RWPE1 (cell line): Measurements from ENCODE around the gene SMAD1.
"Not testable (repeated sequence)": the region's sequence is repeated elsewhere in the genome, so short reads cannot be mapped to it uniquely, and the experiment has no call there.

ENCODE experiments used
- CTCF ChIA-PET: fragments of 350-600 bp; sonication (Branson Sonifier 250); formaldehyde crosslinking; extraction: SDS; loops from one replicate; lab custom pipeline; 2021; lab: Yijun Ruan, JAX
- POLR2A ChIA-PET: fragments of 400-600 bp; formaldehyde crosslinking; extraction: SDS; loops from one replicate; lab custom pipeline; 2020; ENCODE audit warnings: antibody characterized with exemption; ENCODE audit not compliant: low non-redundant PET; lab: Yijun Ruan, JAX
- DNase-seq: peaks from one replicate; pipeline ENCODE4 v3.0.0; 2012; ENCODE audit warnings: low spot score
- H3K27ac ChIP-seq: fragments of 450-650 bp; 2 replicates; pipeline ENCODE4 v1.5.1; 2017
- CTCF ChIP-seq: fragments of 450-650 bp; conservative IDR thresholded peaks from 2 replicates; pipeline ENCODE4 v1.5.1; 2017; ENCODE audit warnings: low read depth, mild to moderate bottlenecking

SMAD1 gene

GRCh38 chr4:145531859-145532258 is 50.2 kb downstream of the SMAD1 start:
- no peak for DNase-seq
- ChIA-PET POLR2A (no interaction called here), CTCF (no interaction called here)
- H3K27ac ChIP-seq, result no peak overlapping the region
- TF ChIP-seq CTCF, result no peak

GRCh38 chr4:145533001-145533400 is 51.3 kb downstream of the SMAD1 start:
- no peak overlapping the region for H3K27ac ChIP-seq
- ChIA-PET POLR2A (no interaction called here), CTCF (interaction anchor here (0.6 kb wide), 1 partner anchor 12 kb away, joined by 5 read pairs; no protein-coding TSS in a partner anchor)
- TF ChIP-seq CTCF, result no peak
- no peak for DNase-seq

GRCh38 chr4:145533415-145533814 is 51.8 kb downstream of the SMAD1 start:
- POLR2A ChIA-PET, H3K27ac ChIP-seq: not testable (repeated sequence)

GRCh38 chr4:145533961-145534360 is 52.3 kb downstream of the SMAD1 start:
- no peak overlapping the region for H3K27ac ChIP-seq
- no peak for DNase-seq
- CTCF ChIA-PET, result no interaction called here

More at GRCh38 chr4:145533415-145533814, 51.8 kb downstream of the SMAD1 start:
- DNase-seq, result not testable (repeated sequence)
- CTCF ChIA-PET, result interaction anchor here (0.6 kb wide), 1 partner anchor 12 kb away, joined by 5 read pairs; no protein-coding TSS in a partner anchor

GRCh38 chr4:145535202-145535601 is 53.5 kb downstream of the SMAD1 start:
- no peak for DNase-seq
- no peak for TF ChIP-seq CTCF
- H3K27ac ChIP-seq, result no peak overlapping the region
- ChIA-PET CTCF (no interaction called here), POLR2A (no interaction called here)

More at GRCh38 chr4:145533961-145534360, 52.3 kb downstream of the SMAD1 start:
- no peak for TF ChIP-seq CTCF
- POLR2A ChIA-PET, result no interaction called here

- no peak for DNase-seq
- H3K27ac ChIP-seq, result no peak overlapping the region
- POLR2A ChIA-PET, result no interaction called here
- no peak for TF ChIP-seq CTCF
- CTCF ChIA-PET, result no interaction called here
These were observed 54.4 kb downstream of the SMAD1 start for GRCh38 chr4:145536044-145536443.

GRCh38 chr4:145538596-145538995 is 56.9 kb downstream of the SMAD1 start:
- CTCF ChIA-PET, result interaction anchor here (0.5 kb wide), 1 partner anchor 207 kb away, joined by 3 read pairs; no protein-coding TSS in a partner anchor
- DNase-seq, result no peak
- no peak for TF ChIP-seq CTCF
- POLR2A ChIA-PET, result no interaction called here
- no peak overlapping the region for H3K27ac ChIP-seq
